ENCODE measurements around the gene GSN.
A peak's percentile ranks its signal among the peaks of the same experiment; 100 is the strongest.
"Not testable (repeated sequence)": the region's sequence is repeated elsewhere in the genome, so short reads cannot be mapped to it uniquely, and the experiment has no call there.

GSN gene

DNA sequence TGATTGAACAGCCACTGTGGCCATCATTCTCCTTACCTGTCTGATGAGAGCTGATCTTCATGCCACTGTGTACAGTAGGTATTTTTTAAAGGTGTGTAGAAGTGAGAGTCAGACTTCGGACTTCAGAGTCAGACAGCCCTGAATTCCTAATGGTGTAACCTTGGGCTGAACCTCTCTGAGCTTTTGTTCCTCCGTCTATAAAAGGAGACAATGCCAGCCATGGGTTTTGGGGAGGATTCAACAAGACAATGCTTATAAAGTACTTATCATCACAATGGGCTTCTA is 18.7 kb downstream of the GSN start:
- no peak for DNase-seq

GRCh38 chr9:121286973-121287741 is 19.2 kb downstream of the GSN start:
- DNase-seq = peak in 45 of 56 donors; percentile 27 to 87 (median 61)

GRCh38 chr9:121288673-121289025 is 20.7 kb downstream of the GSN start:
- DNase-seq = peak in 5 of 56 donors; percentile 62 to 82 (median 75)

GRCh38 chr9:121289026-121289771 is 21.2 kb downstream of the GSN start:
- peak in 43 of 56 donors; percentile 28 to 89 (median 74) for DNase-seq

DNA sequence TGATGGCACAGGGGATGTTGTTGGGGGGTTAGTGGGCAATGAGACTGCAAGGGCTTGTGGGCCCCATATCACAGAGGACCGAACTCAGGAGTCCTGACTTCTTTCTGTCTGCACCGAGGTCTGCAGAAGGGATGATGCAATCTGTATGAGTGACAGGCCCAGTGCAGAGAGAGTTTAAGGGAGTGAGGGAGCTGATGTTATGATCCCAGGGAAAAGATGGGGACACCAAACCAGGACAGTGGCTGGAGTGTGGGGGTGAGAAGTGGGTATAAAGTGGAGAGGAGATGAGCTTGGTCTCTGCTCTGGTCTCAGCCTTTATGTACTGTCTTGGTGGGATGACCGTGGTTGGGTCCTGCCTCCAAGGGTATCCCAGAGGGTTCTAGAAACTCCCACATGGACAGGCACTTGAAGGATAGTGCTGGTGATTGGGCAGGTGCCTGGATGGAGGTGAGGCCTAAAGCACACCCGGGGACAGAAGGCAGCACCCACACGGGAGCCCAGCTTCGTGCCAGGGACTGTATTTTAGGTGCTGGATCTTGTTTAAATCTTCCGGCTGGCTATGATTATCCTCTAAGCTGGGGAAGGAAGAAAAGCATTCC is 21.9 kb downstream of the GSN start:
- DNase-seq = peak in 3 of 56 donors; percentile 54 to 58 (median 57)

- DNase-seq = not testable (repeated sequence)
Observed at GRCh38 chr9:121291536-121291935, 23.6 kb downstream of the GSN start.

DNA sequence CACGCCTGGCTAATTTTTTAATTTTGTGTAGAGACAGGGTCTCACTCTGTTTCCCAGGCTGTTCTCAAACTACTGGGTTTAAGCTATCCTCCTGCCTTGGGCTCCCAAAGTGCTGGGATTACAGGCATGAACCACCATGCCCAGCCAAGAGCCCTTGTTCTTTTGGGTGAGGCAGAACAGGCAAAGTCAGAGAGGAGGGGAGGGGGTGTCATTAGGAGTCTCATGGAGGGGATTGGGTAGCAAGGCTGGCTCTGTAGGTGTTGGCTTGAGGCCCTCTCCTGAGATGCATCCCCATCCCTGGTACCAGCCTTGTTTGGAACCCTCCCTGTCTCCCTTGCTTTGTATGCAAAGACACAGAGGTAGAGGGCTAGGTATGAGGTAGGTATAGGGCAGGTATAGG is 24.1 kb downstream of the GSN start:
- DNase-seq = no peak

DNA sequence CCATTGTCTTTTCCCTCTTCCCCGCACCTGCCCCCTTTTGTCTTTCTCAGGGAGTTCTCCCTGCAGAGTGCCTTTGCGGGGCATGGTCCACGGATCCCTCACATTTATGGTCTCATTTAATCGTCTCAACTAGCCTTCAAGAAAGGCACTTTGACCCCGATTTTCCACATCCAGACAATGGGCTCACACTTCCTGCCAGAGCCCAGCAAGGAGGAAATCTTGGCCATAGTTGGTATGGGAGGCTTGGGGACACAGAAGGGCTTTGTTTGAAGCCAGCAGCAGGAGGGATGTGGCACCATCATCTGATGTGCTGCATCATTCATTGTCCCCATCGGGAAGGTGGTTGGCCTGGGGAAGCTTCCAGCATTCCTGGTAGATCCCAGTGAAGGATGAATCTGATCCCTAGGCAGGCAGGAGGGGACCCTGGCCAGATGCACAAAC is 24.9 kb downstream of the GSN start:
- DNase-seq = peak in 33 of 56 donors; percentile 20 to 82 (median 57)

DNA sequence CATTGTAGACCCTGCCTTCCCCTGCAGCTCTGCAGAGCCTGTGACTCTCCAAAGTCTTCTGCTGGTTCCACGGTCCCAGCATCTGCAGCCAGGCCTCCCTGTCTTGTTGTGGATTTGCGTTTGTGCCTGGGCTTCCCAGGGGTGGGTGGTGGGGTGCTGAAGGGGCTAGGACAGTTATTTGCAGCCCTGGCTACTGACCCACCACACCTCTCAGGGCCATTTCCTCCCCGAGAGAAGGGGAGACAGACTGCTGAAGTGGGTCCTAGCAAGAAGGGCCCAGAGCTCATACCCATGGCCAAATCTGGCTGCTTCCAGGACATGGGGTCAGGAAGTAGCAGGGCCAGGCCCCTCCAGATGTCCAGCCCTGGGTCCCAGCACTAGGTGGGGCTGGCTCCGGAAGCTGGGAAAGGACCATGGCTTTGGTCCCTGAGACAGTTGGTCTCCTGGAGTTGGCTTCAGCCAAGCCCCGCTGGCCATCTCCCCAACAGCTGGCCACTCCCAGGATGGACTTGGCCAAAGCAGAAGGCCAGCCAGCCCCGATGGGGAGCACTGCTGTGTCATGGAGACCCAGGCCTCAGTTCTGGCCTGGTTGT is 26.3 kb downstream of the GSN start:
- peak in 2 of 56 donors; percentile 19 to 24 for DNase-seq

- peak in 21 of 56 donors; percentile 24 to 79 (median 48) for DNase-seq
Observed at GRCh38 chr9:121294866-121295661, 27.1 kb downstream of the GSN start.

DNA sequence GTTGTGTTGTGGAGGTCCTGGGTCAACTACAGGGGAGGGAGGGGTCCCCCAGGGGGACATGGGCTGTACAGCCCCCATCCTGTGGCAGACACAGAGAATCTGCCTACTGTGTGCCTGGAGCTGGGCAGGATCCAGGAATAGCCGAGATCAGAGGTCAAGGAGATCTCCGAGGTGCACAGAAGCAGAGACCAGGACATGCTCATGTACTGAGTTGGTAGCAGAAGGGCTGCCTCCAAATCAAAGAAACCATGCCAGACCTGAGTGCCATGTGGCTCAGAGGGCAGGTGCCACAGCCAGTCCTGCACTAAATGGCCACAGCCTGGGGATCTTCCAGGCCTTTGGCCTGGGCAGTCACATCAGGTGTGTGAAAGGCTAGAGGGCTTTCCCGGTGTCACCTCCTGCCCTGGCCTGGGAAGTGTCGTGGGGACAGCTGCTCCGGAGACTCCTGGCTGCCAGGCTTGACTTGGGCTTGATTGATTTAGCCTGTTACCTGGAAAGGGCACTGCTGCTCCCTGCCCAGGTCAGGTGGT is 27.8 kb downstream of the GSN start:
- no peak for DNase-seq

DNA sequence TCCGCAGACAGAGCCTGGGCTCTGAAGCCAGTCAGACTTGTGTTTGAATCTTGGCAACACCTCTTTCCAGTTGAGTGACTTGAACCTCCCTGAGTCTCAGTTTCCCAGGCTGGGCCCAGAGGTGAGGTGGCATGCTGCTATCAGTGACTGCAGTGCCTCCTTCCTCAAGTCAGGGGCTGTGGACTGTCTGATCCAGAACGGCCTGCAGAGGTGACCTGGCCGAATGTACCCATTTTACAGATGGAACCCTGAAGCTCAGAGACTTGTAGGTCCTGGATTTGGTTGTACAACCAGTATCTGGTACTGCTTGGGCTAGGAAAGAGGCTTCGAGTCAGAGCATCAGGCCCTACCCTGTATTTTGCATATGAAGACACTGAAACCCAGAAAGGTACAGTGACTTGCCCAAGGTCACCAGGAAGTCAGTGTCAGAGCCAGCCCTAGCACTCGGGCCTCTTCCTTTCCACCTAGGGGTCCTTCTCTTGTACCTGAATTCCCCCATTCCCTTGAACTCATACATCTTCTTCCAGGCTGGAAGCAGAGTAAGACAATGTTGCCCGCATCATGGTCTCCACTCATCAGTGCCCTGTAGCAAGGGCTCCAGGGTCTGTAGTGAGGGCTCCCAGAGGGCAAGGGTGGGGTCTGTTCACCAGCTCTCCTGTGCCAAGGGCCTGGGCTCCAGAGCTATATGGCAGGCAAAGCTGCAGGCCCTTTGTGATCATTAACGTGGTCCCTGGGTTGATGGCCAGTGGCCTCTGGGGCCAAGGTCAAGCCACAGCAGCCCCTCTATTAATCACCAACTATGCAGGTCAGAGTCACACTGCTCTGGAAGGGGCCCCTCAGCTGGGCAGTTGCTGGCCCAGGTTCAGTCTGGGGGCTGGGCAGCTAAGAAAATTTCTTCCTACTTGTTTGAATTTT is 28.5 kb downstream of the GSN start:
- DNase-seq = no peak

- no peak for DNase-seq
Observed at GRCh38 chr9:121297389-121297788, 29.4 kb downstream of the GSN start.

DNA sequence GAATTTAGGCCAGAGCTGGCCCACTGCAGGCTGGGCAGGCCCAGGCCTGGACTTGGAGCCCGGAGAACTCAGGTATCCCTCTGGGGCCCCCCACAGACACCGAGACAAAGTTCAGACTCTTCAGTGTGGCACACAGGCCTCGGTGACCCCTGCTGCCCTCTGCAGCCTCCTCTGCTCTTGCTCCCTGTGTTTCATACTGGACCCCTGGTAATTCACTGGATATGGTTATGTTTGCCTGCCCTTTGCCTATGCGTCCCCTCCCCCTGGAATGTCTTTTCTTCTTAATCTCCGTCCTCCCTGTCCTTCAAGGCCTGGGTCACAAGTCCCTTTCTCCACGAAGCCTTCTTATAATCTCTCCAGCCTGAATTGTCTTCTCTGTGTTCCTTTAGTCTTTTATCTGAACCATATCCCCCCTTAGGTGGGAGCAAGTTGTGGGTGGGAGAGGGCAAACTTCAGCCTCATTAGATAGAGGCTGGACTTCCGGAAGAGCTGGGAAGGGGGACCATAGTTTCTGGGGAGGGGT is 30.1 kb downstream of the GSN start:
- peak in 1 of 56 donors; percentile 7 for DNase-seq

- peak in 1 of 56 donors; percentile 38 for DNase-seq
Observed at GRCh38 chr9:121298689-121299466, 30.9 kb downstream of the GSN start.

DNA sequence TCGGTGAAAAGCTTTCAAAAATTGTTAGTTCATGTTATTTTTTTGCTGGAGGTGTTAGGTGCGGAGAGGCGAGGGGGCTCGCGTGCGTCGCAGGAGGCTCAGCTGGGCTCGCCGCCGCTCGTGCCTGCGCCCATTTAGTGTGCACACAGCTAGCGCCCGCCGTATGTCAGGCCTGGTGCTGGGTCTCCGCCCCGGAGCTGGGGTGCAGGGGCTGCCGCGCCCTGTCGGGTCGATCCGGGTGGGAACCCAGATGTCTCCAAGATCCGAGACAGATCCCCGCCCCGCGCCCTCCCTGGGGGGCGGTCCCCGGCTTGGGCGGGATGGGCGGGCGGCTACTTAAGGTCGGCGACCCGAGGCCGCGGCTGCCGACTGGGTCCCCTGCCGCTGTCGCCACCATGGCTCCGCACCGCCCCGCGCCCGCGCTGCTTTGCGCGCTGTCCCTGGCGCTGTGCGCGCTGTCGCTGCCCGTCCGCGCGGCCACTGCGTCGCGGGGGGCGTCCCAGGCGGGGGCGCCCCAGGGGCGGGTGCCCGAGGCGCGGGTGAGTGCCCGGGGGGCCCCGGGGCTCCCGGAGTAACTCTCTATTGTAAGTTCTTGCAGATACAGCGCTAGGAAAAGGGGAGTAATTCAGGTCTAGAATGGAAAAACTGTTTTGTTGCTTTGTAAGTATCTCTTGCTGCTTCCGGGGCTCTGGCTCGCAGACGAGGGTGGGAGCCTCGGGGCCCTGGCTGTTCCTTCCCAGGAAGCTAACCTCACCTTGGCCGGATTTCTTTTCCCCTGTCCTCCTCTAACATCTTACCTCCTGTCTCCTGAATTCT is 31.7 kb downstream of the GSN start:
- peak in 18 of 56 donors; percentile 26 to 61 (median 46) for DNase-seq

GRCh38 chr9:121300283-121301119 is 32.5 kb downstream of the GSN start:
- no peak for DNase-seq
